ENCODE data around the gene USH1C. TPM values are rescaled to one million over a fixed set of nuclear protein-coding genes. Genes with fewer than 3 reads are reported as not detected.

USH1C gene
- total and polyA plus RNA-seq, 2 experiments from 2014 or later = 0.54 TPM; not detected in 1

DNA sequence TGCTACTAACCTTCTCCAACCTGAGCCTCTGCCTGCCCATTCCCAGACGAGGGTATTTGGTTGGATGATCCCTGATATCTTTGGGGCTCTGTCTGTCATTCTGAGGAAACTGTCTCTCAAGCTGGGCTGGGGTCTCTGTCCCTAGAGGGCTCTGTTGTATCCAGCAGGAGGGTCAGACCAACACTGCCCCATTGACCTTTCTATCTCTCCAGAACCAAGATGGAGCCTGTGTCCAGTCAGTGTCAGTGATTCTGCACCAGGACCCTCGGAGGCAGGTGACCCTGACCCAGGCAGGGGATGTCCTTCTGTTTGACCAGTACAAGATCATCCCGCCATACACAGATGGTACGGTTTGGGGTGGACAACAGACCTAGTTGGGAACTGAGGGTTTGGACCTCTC lies 24.7 kb upstream of the USH1C start:
- H3K4me1 ChIP-seq (ENCODE audit: low read depth) = no peaks in the 10 kb centered on the region
- H3K36me3 ChIP-seq = no peaks in the 10 kb centered on the region
- no peaks in the 10 kb centered on the region for H3K27me3 ChIP-seq
- no peak for TF ChIP-seq CTCF (IDR thresholded peaks at IDR 0.05; ENCODE audit: low read depth, low read length)
- no peak overlapping the region for H3K4me3 ChIP-seq
- no peak for DNase-seq (ENCODE audit: low read depth in 1 of 2, low spot score in 1 of 2)
- H3K27ac ChIP-seq = no peak overlapping the region
- no peaks in the 10 kb centered on the region for H3K9me3 ChIP-seq (ENCODE audit: low read depth)

GRCh38 chr11:17564687-17565042 lies 20.4 kb upstream of the USH1C start:
- no peak overlapping the region for H3K27ac ChIP-seq
- H3K36me3 ChIP-seq = no peaks in the 10 kb centered on the region
- H3K27me3 ChIP-seq = no peaks in the 10 kb centered on the region
- no peaks in the 10 kb centered on the region for H3K9me3 ChIP-seq (ENCODE audit: low read depth)
- peaks cover 10% of the 10 kb centered on the region for H3K4me1 ChIP-seq (ENCODE audit: low read depth)
- H3K4me3 ChIP-seq = no peak overlapping the region
- no peak for DNase-seq (ENCODE audit: low read depth in 1 of 2, low spot score in 1 of 2)
- peak; percentile 15 for TF ChIP-seq CTCF (IDR thresholded peaks at IDR 0.05; ENCODE audit: low read depth, low read length)

DNA sequence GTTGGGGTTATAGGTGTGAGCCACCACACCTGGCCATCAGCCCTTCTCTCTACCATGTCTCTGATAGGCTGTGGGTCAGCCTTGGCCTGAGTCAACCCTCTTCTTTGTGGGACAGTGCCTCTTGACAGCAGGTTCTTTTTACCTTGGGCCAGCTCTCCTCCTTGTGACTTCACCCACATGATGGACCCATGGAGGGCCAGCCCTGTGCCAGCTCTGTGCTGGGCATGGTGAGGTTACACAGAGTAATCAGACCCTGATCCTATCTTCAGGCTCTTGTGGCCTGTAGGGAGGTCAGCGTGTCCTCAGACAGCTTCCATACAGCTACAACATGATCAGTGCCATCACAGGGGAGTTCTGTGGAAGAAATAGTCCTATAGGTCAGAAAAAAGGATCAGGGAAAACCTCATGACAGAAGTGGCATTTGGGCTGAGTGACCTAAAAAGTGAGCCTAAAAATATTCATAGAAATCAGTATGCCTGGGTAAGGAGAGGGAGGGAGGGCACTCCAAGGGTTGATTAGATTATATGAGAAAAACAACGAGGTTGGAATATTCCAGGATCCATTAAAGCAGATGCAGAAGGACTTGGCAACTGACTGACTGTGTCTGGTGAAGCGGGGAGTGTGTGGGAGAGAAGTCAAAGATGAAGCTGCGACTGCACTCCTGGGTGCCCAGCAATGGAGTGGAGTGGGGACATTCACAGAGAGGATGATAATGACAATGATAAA lies 19.9 kb upstream of the USH1C start:
- no peak for TF ChIP-seq CTCF (IDR thresholded peaks at IDR 0.05; ENCODE audit: low read depth, low read length)
- Histone ChIP-seq H3K9me3 (ENCODE audit: low read depth) (no peaks in the 10 kb centered on the region), H3K4me1 (ENCODE audit: low read depth) (peaks cover 14% of the 10 kb centered on the region), H3K4me3 (no peak overlapping the region), H3K36me3 (no peaks in the 10 kb centered on the region), H3K27ac (no peak overlapping the region), H3K27me3 (no peaks in the 10 kb centered on the region)
- no peak for DNase-seq (ENCODE audit: low read depth in 1 of 2, low spot score in 1 of 2)

DNA sequence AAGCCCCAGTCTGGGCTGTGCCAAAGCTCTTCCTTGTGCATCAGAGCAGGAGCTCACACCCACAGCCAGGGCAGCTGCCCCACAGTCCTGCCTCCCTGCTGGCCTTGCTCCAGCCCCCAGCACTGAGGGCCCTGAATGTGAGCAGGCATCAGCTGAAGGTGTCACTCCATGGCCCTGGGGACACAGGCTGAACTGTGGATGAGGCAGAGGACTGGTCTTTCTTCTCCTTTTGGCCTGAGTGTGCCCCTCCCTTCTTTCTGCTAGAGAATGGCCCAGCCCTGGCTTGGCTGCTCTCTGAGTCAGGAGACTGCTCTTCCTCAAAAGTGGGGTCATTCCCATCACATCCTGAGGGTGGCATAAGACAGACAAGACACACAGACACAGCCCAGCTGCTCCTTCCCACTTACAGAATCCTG lies 19.0 kb upstream of the USH1C start:
- Histone ChIP-seq H3K4me1 (ENCODE audit: low read depth) (peaks cover 14% of the 10 kb centered on the region), H3K9me3 (ENCODE audit: low read depth) (no peaks in the 10 kb centered on the region), H3K36me3 (no peaks in the 10 kb centered on the region), H3K4me3 (no peak overlapping the region), H3K27me3 (no peaks in the 10 kb centered on the region), H3K27ac (no peak overlapping the region)
- DNase-seq (ENCODE audit: low read depth in 1 of 2, low spot score in 1 of 2) = no peak
- no peak for TF ChIP-seq CTCF (IDR thresholded peaks at IDR 0.05; ENCODE audit: low read depth, low read length)

GRCh38 chr11:17561526-17561925 lies 17.3 kb upstream of the USH1C start:
- no peak for TF ChIP-seq CTCF (IDR thresholded peaks at IDR 0.05; ENCODE audit: low read depth, low read length)
- H3K36me3 ChIP-seq = no peaks in the 10 kb centered on the region
- peaks cover 14% of the 10 kb centered on the region for H3K4me1 ChIP-seq (ENCODE audit: low read depth)
- no peak for DNase-seq (ENCODE audit: low read depth in 1 of 2, low spot score in 1 of 2)
- H3K4me3 ChIP-seq = no peak overlapping the region
- no peak overlapping the region for H3K27ac ChIP-seq
- no peaks in the 10 kb centered on the region for H3K27me3 ChIP-seq
- no peaks in the 10 kb centered on the region for H3K9me3 ChIP-seq (ENCODE audit: low read depth)

Measured in cardiac muscle cell (in vitro differentiated cells and primary cell).